SK-N-SH (cell line): ENCODE data around the gene CIBAR2. TPM values are rescaled to one million over a fixed set of nuclear protein-coding genes. Genes with fewer than 3 reads are reported as not detected.

ENCODE experiments used
- CTCF ChIA-PET: fragments of 300-600, 350-600 bp; formaldehyde crosslinking; extraction: SDS; loops from one replicate; lab custom pipeline; 2021; lab: Yijun Ruan, JAX
- POLR2A ChIA-PET: fragments of 350-600 bp; sonication (Branson Sonifier 250); formaldehyde crosslinking; extraction: SDS; loops from one replicate; lab custom pipeline; 2020; ENCODE audit warnings: antibody characterized with exemption, inconsistent platforms; lab: Yijun Ruan, JAX
- DNase-seq: peaks from one replicate; pipeline ENCODE4 v3.0.0; 2012
- H2AFZ ChIP-seq: fragments of 200-600 bp; sonication (generic); 2 replicates; pipeline ENCODE4 v1.8.1; 2016; ENCODE audit warnings: antibody characterized with exemption, mild to moderate bottlenecking, low read depth
- H3F3A ChIP-seq: fragments of 200-600 bp; sonication (generic); replicated peaks from 2 replicates; pipeline ENCODE3; 2016; ENCODE audit warnings: antibody characterized with exemption, mild to moderate bottlenecking; ENCODE audit not compliant: insufficient read depth
- H3K27ac ChIP-seq, 2 experiments: fragments of 200-500 bp in 1 of 2; fragments of 200-600 bp in 1 of 2; sonication (Bioruptor generic) in 1 of 2; sonication (generic), shearing (Covaris generic) in 1 of 2; 2 replicates each; pipeline versions ENCODE4 v1.5.1 to v1.6.1; 2014 to 2016; ENCODE audit warnings: low read depth in 2 of 2, inconsistent platforms in 1 of 2, low read length in 1 of 2, mild to moderate bottlenecking in 1 of 2, mixed read lengths in 1 of 2
- H3K27me3 ChIP-seq: fragments of 200-600 bp; sonication (generic), shearing (Covaris generic); 2 replicates; pipeline ENCODE4 v1.6.1; 2016; ENCODE audit warnings: mixed run types; ENCODE audit not compliant: insufficient read depth
- H3K36me3 ChIP-seq, 2 experiments: fragments of 200-500 bp in 1 of 2; fragments of 200-600 bp in 1 of 2; sonication (Bioruptor generic) in 1 of 2; sonication (generic) in 1 of 2; replicated peaks in 1 of 2; 2 replicates each; pipeline versions ENCODE3 to v1.5.1; 2014 to 2016; ENCODE audit warnings: low read length in 1 of 2, mild to moderate bottlenecking in 1 of 2; ENCODE audit not compliant: insufficient read depth in 2 of 2, control insufficient read depth in 1 of 2
- H3K4me1 ChIP-seq, 2 experiments: fragments of 200-500 bp in 1 of 2; fragments of 200-600 bp in 1 of 2; sonication (Bioruptor generic) in 1 of 2; sonication (generic), shearing (Covaris generic) in 1 of 2; 2 replicates each; pipeline versions ENCODE4 v1.5.1 to v1.6.1; 2014 to 2016; ENCODE audit warnings: low read depth in 1 of 2, low read length in 1 of 2, mixed run types in 1 of 2; ENCODE audit not compliant: insufficient read depth in 2 of 2, control insufficient read depth in 1 of 2
- H3K4me2 ChIP-seq: fragments of 200-600 bp; sonication (generic), shearing (Covaris generic); 2 replicates; pipeline ENCODE4 v1.6.1; 2017; ENCODE audit warnings: mixed run types
- H3K4me3 ChIP-seq, 2 experiments: fragments of 200-500 bp in 1 of 2; fragments of 200-600 bp in 1 of 2; sonication (Bioruptor generic) in 1 of 2; sonication (generic), shearing (Covaris generic) in 1 of 2; 2 replicates each; pipeline versions ENCODE4 v1.5.1 to v1.8.1; 2014 to 2016; ENCODE audit warnings: low read depth in 2 of 2, inconsistent platforms in 1 of 2, low read length in 1 of 2, mild to moderate bottlenecking in 1 of 2, mixed read lengths in 1 of 2, moderate library complexity in 1 of 2
- H3K79me2 ChIP-seq: fragments of 200-600 bp; sonication (generic); 2 replicates; pipeline ENCODE4 v1.8.1; 2017; ENCODE audit warnings: mild to moderate bottlenecking; ENCODE audit not compliant: insufficient read depth
- H3K9ac ChIP-seq: fragments of 200-600 bp; sonication (generic); 2 replicates; pipeline ENCODE4 v1.6.1; 2017; ENCODE audit warnings: mixed run types
- H3K9me2 ChIP-seq: fragments of 200-600 bp; sonication (generic); 2 replicates; pipeline ENCODE4 v1.6.1; 2017; ENCODE audit warnings: mixed run types
- H3K9me3 ChIP-seq: fragments of 200-600 bp; sonication (generic); 2 replicates; pipeline ENCODE4 v1.6.1; 2017; ENCODE audit warnings: mixed run types, mild to moderate bottlenecking, moderate library complexity
- H4K20me1 ChIP-seq: fragments of 200-600 bp; sonication (generic); 2 replicates; pipeline ENCODE4 v1.6.1; 2017; ENCODE audit warnings: mild to moderate bottlenecking, mixed run types; ENCODE audit not compliant: insufficient read depth
- CHD2 ChIP-seq: fragments of 150-350 bp; IDR thresholded peaks from 2 replicates; pipeline ENCODE4 v1.6.1; 2018; ENCODE audit warnings: low read length; ENCODE audit not compliant: partially characterized antibody
- ELF1 ChIP-seq: IDR thresholded peaks from 2 replicates; pipeline ENCODE4 v1.4.0; 2012
- FOSL2 ChIP-seq: IDR thresholded peaks from 2 replicates; pipeline ENCODE4 v1.4.0; 2012; ENCODE audit warnings: low read depth, mild to moderate bottlenecking, moderate library complexity, borderline replicate concordance
- FOXJ3 ChIP-seq: sonication (generic); formaldehyde crosslinking; IDR thresholded peaks from 2 replicates; pipeline ENCODE4 v1.5.1; 2020; ENCODE audit warnings: mild to moderate bottlenecking, missing genetic modification reagents
- GABPA ChIP-seq: IDR thresholded peaks from 2 replicates; pipeline ENCODE4 v1.4.0; 2012; ENCODE audit warnings: low read depth, mild to moderate bottlenecking
- JUND ChIP-seq: IDR thresholded peaks from 2 replicates; pipeline ENCODE4 v1.4.0; 2012
- MXI1 ChIP-seq: IDR thresholded peaks from 2 replicates; pipeline ENCODE4 v1.6.1; 2012; ENCODE audit warnings: mild to moderate bottlenecking, low read depth, low read length, improper control_type of control experiment
- NFIC ChIP-seq: IDR thresholded peaks from 2 replicates; pipeline ENCODE4 v1.4.0; 2012; ENCODE audit warnings: borderline replicate concordance
- RCOR1 ChIP-seq: fragments of 150-350 bp; IDR thresholded peaks from 2 replicates; pipeline ENCODE4 v1.6.1; 2017; ENCODE audit warnings: antibody characterized with exemption, low read length
- RXRA ChIP-seq: IDR thresholded peaks from 2 replicates; pipeline ENCODE4 v1.4.0; 2012; ENCODE audit warnings: low read depth, mild to moderate bottlenecking, borderline replicate concordance
- SIN3A ChIP-seq: IDR thresholded peaks from 2 replicates; pipeline ENCODE4 v1.6.1; 2012; ENCODE audit warnings: low read depth, mild to moderate bottlenecking, low read length, moderate library complexity, borderline replicate concordance
- SMC3 ChIP-seq: IDR thresholded peaks from 2 replicates; pipeline ENCODE4 v1.6.1; 2012; ENCODE audit warnings: low read depth, low read length, improper control_type of control experiment
- TEAD4 ChIP-seq: IDR thresholded peaks from 2 replicates; pipeline ENCODE4 v1.4.0; 2012; ENCODE audit warnings: mild to moderate bottlenecking, borderline replicate concordance; ENCODE audit not compliant: insufficient read depth
- WGBS: methylation state at CpG from one replicate; pipeline ENCODE4 v1.1.6; 2017; ENCODE audit warnings: low lambda C conversion rate; 5-methylcytosine and 5-hydroxymethylcytosine counted together
- polyA plus RNA-seq, 3 experiments: library from polyadenylated mRNA; depleted of rRNA; stranded (reverse); fragments of >200 nt; gene quantifications; 2 replicates each; pipeline ENCODE4 v1.2.3, GENCODE V29; 2012
- TF ChIP-seq, protein P1 (sequence below): fragments of 150-350 bp; IDR thresholded peaks from 2 replicates; pipeline ENCODE4 v1.6.1; 2017; ENCODE audit warnings: antibody characterized with exemption, low read length, low read depth, borderline replicate concordance
- TF ChIP-seq, protein P2 (sequence below): IDR thresholded peaks from 2 replicates; pipeline ENCODE4; 2012

CIBAR2 gene
- polyA plus RNA-seq, 1 of the 3 experiments (the other 2 are of a cell fraction): 0.15 TPM

DNA sequence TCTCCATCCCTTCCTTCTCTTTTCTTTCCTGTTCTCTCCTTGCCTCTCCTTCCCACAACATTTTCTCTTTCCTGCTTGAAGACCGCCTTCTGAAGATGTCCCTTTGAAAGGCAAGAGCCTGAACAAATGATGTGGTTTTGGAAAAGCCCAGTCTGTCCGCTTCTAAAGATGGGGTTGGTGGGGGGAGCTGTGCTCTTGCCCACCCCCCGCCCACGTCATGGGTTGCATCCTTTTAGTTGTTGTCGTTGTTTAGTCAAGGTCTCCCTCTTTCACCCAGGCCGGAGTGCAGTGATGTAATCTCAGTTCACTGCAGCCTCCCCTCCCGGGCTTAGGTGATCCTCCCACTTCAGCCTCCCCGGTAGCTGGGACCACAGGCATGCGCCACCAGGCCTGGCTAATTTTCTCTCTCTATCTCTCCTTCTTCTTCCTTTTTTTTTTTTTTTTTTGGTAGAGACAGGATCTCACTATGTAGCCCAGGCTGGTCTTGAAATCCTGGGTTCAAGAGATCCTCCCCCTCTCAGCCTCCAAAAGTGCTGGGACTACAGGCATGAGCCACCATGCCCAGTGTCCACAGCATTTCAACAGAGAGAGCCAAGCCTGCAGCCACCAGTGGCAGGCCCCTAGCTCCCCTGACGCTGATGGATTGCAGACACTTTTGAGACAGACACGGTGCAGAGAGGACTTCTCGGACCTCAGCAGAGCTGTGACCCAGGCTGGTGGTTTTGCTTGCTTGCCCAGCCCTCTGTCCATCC is 26.0 kb upstream of the CIBAR2 start:
- Histone ChIP-seq H3K27me3 (no peaks in the 10 kb centered on the region), H3K9me2 (no peaks in the 10 kb centered on the region), H3K27ac (peak overlapping the region; percentile 20 to 85; a peak in 3 of 4 replicates), H4K20me1 (no peaks in the 10 kb centered on the region), H3F3A (no peaks in the 10 kb centered on the region), H2AFZ (peak overlapping the region; percentile 90), H3K4me3 (peak overlapping the region in 1 of 2 experiments; percentile 45; a peak in 1 of 4 replicates), H3K4me2 (peak overlapping the region; percentile 59), H3K9me3 (no peaks in the 10 kb centered on the region), H3K79me2 (no peaks in the 10 kb centered on the region), H3K4me1 (peaks cover 0 to 25% of the 10 kb centered on the region in 2 experiments; a peak in 3 of 4 replicates), H3K9ac (0 out of 2 replicates have a peak overlapping the region, but pooled peaks have one; percentile 15), H3K36me3 (no peaks in the 10 kb centered on the region)
- POLR2A ChIA-PET: no interaction called here
- WGBS: 95% methylated on average over 12 of the region's 12 CpGs
- TF ChIP-seq GABPA (no peak), FOSL2 (no peak), ELF1 (no peak), CHD2 (no peak), NFIC (no peak), MXI1 (no peak), FOXJ3 (CRISPR knock-in tag) (no peak; the same call in 1 of the 2 replicates), JUND (no peak), RCOR1 (no peak), SMC3 (no peak), RXRA (no peak), SIN3A (no peak), TEAD4 (no peak)
- TF ChIP-seq, protein P1, sequence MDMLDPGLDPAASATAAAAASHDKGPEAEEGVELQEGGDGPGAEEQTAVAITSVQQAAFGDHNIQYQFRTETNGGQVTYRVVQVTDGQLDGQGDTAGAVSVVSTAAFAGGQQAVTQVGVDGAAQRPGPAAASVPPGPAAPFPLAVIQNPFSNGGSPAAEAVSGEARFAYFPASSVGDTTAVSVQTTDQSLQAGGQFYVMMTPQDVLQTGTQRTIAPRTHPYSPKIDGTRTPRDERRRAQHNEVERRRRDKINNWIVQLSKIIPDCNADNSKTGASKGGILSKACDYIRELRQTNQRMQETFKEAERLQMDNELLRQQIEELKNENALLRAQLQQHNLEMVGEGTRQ: no peak
- TF ChIP-seq, protein P2, sequence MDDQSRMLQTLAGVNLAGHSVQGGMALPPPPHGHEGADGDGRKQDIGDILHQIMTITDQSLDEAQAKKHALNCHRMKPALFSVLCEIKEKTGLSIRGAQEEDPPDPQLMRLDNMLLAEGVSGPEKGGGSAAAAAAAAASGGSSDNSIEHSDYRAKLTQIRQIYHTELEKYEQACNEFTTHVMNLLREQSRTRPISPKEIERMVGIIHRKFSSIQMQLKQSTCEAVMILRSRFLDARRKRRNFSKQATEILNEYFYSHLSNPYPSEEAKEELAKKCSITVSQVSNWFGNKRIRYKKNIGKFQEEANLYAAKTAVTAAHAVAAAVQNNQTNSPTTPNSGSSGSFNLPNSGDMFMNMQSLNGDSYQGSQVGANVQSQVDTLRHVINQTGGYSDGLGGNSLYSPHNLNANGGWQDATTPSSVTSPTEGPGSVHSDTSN: no peak
- no peak for DNase-seq
- CTCF ChIA-PET: interaction anchor here (3.2 kb wide), 1 partner anchor 23 kb away, joined by 12 read pairs; no protein-coding TSS in a partner anchor
